Urinary bladder (tissue), 4 donors: ENCODE data around the gene XKRX. TPM values are rescaled to one million over a fixed set of nuclear protein-coding genes. Genes with fewer than 3 reads are reported as not detected.

Experiments
- DNase-seq: peaks from one replicate; pipeline ENCODE4 v3.0.0-alpha.2; 2015; ENCODE audit errors: extremely low spot score
- H3K27ac ChIP-seq: one replicate; pipeline ENCODE4 v1.5.1; 2013; ENCODE audit warnings: low read depth, mild to moderate bottlenecking, moderate library complexity
- H3K36me3 ChIP-seq: one replicate; pipeline ENCODE4 v1.6.1; 2013; ENCODE audit warnings: mild to moderate bottlenecking, moderate library complexity; ENCODE audit not compliant: insufficient read depth
- H3K4me1 ChIP-seq: one replicate; pipeline ENCODE4 v1.6.1; 2013; ENCODE audit warnings: mild to moderate bottlenecking, moderate library complexity; ENCODE audit not compliant: insufficient read depth
- H3K4me3 ChIP-seq: one replicate; pipeline ENCODE4 v1.5.1; 2013; ENCODE audit warnings: low read depth, low read length
- WGBS: extraction: QIAGEN DNeasy Blood & Tissue Kit; methylation state at CpG from one replicate; pipeline ENCODE4 v1.1.7; 2013; 5-methylcytosine and 5-hydroxymethylcytosine counted together
- polyA plus RNA-seq: library from polyadenylated mRNA; stranded (reverse); fragments of 200-250 nt; gene quantifications from one replicate; pipeline ENCODE4 v1.2.3, GENCODE V29; 2013
- total RNA-seq: library from RNA; depleted of rRNA; stranded (reverse); fragments of >200 nt; gene quantifications from one replicate; pipeline ENCODE4 v1.2.3, GENCODE V29; 2014
- donor health status: healthy with polysubstance abuse.
- donor health status: healthy.

Gene XKRX
- total and polyA plus RNA-seq, 2 donors: 0.30 to 0.63 TPM

- Histone ChIP-seq H3K27ac (no peak overlapping the region), H3K36me3 (no peaks in the 10 kb centered on the region), H3K4me3 (no peak overlapping the region), H3K4me1 (no peaks in the 10 kb centered on the region)
- no peak for DNase-seq
- 88% methylated on average over 4 of the region's 4 CpGs for WGBS
Observed at GRCh38 chrX:100931218-100931924, 2.7 kb upstream of the XKRX start.

GRCh38 chrX:100926453-100926852, 2.3 kb downstream of the XKRX start:
- no peak overlapping the region for H3K4me3 ChIP-seq
- H3K4me1 ChIP-seq: no peaks in the 10 kb centered on the region
- 89% methylated on average over 2 of the region's 2 CpGs for WGBS
- H3K27ac ChIP-seq: no peak overlapping the region
- DNase-seq: no peak
- H3K36me3 ChIP-seq: no peaks in the 10 kb centered on the region

GRCh38 chrX:100924375-100924774, 4.3 kb downstream of the XKRX start:
- H3K4me1 ChIP-seq: no peaks in the 10 kb centered on the region
- H3K36me3 ChIP-seq: no peaks in the 10 kb centered on the region
- no peak overlapping the region for H3K27ac ChIP-seq
- no peak overlapping the region for H3K4me3 ChIP-seq
- no peak for DNase-seq
- WGBS: 73% methylated on average over 3 of the region's 3 CpGs

GRCh38 chrX:100915562-100915961, 13.2 kb downstream of the XKRX start:
- DNase-seq: no peak
- 81% methylated on average over 2 of the region's 2 CpGs for WGBS
- no peak overlapping the region for H3K27ac ChIP-seq
- H3K4me1 ChIP-seq: no peaks in the 10 kb centered on the region
- H3K4me3 ChIP-seq: no peak overlapping the region
- no peaks in the 10 kb centered on the region for H3K36me3 ChIP-seq

- Histone ChIP-seq H3K27ac (no peak overlapping the region), H3K4me1 (no peaks in the 10 kb centered on the region), H3K36me3 (no peaks in the 10 kb centered on the region), H3K4me3 (no peak overlapping the region)
- 94% methylated on average over 3 of the region's 3 CpGs for WGBS
- no peak for DNase-seq
Observed at GRCh38 chrX:100913111-100913510, 15.6 kb downstream of the XKRX start.

- no peak overlapping the region for H3K4me3 ChIP-seq
- WGBS: 33% methylated on average over 1 of the region's 1 CpG
- DNase-seq: no peak
- H3K36me3 ChIP-seq: no peaks in the 10 kb centered on the region
- H3K27ac ChIP-seq: no peak overlapping the region
- no peaks in the 10 kb centered on the region for H3K4me1 ChIP-seq
Observed at GRCh38 chrX:100911731-100912130, 17.0 kb downstream of the XKRX start.

- DNase-seq: no peak
- no peak overlapping the region for H3K4me3 ChIP-seq
- H3K36me3 ChIP-seq: no peaks in the 10 kb centered on the region
- no peaks in the 10 kb centered on the region for H3K4me1 ChIP-seq
- no peak overlapping the region for H3K27ac ChIP-seq
Observed at GRCh38 chrX:100905620-100906019, 23.1 kb downstream of the XKRX start.

- WGBS: 93% methylated on average over 2 of the region's 2 CpGs
- no peak overlapping the region for H3K27ac ChIP-seq
- DNase-seq: no peak
Observed at GRCh38 chrX:100904433-100904832, 24.3 kb downstream of the XKRX start.

GRCh38 chrX:100895365-100896075, 33.2 kb downstream of the XKRX start:
- no peak for DNase-seq
- no peak overlapping the region for H3K27ac ChIP-seq
- no peaks in the 10 kb centered on the region for H3K4me1 ChIP-seq
- no peaks in the 10 kb centered on the region for H3K36me3 ChIP-seq
- 26% methylated on average over 5 of the region's 5 CpGs for WGBS
- H3K4me3 ChIP-seq: no peak overlapping the region

More at GRCh38 chrX:100904433-100904832, 24.3 kb downstream of the XKRX start:
- H3K4me1 ChIP-seq: no peaks in the 10 kb centered on the region
- H3K4me3 ChIP-seq: no peak overlapping the region
- H3K36me3 ChIP-seq: no peaks in the 10 kb centered on the region

GRCh38 chrX:100883654-100884053, 45.1 kb downstream of the XKRX start:
- Histone ChIP-seq H3K4me3 (no peak overlapping the region), H3K36me3 (no peaks in the 10 kb centered on the region), H3K4me1 (no peaks in the 10 kb centered on the region), H3K27ac (no peak overlapping the region)
- DNase-seq: no peak
- 57% methylated on average over 4 of the region's 4 CpGs for WGBS

- Histone ChIP-seq H3K27ac (no peak overlapping the region), H3K36me3 (no peaks in the 10 kb centered on the region), H3K4me1 (no peaks in the 10 kb centered on the region), H3K4me3 (no peak overlapping the region)
- WGBS: 40% methylated on average over 2 of the region's 2 CpGs
- no peak for DNase-seq
Observed at GRCh38 chrX:100880368-100880767, 48.3 kb downstream of the XKRX start.

GRCh38 chrX:100874325-100874724, 54.4 kb downstream of the XKRX start, which contains the start of gene NOX1:
Gene NOX1 (minus strand): TSS chrX:100874359. CDS start chrX:100874139, 220 bp downstream.
- Histone ChIP-seq H3K4me3 (no peak within 1 kb of the TSS), H3K36me3 (no peaks in the 10 kb centered on the region), H3K4me1 (no peaks in the 10 kb centered on the region), H3K27ac (no peak within 1 kb of the TSS)
- DNase-seq: no peak
- WGBS: 18% methylated on average over 2 of the region's 2 CpGs

GRCh38 chrX:100871594-100872560, 56.8 kb downstream of the XKRX start:
- Histone ChIP-seq H3K36me3 (no peaks in the 10 kb centered on the region), H3K4me3 (no peak overlapping the region), H3K27ac (no peak overlapping the region), H3K4me1 (no peaks in the 10 kb centered on the region)
- no peak for DNase-seq
- whole genome bisulfite sequencing: 72% methylated on average over 9 of the region's 9 CpGs
